OCI-LY3 (cell line): ENCODE results near the gene CHD9.

ENCODE experiments used
- EZH2phosphoT487 ChIP-seq: fragments of 200-600 bp; shearing (Covaris generic); IDR thresholded peaks from 2 replicates; pipeline ENCODE4 v1.6.1; 2018; ENCODE audit warnings: antibody characterized with exemption, mixed run types, low read depth
- TF ChIP-seq, protein P1 (sequence below): fragments of 200-600, 300-600 bp; sonication (generic); IDR thresholded peaks from 2 replicates; pipeline ENCODE4 v1.5.1; 2014; ENCODE audit warnings: antibody characterized with exemption, low read length, low read depth

DNA sequence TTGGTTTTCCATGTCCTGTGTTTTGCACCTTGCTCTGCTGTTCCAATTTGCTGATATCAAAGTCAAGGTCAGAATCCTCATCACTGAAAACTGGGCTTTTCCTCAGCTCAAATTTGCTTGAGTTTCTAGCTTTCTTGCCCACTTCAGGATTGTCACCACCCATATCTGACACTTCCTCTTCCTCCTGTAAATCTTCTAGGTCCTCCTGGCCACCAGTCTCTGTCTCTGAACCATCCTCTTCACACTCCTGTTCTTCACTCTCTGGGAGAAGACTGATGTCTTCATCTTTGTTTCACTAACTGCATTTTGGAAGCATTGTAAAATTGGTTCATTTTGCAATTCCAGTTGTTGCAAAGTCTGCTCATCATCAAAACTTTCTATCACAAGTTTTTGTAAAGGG, 316.0 kb downstream of the CHD9 start:
- TF ChIP-seq, protein P1, sequence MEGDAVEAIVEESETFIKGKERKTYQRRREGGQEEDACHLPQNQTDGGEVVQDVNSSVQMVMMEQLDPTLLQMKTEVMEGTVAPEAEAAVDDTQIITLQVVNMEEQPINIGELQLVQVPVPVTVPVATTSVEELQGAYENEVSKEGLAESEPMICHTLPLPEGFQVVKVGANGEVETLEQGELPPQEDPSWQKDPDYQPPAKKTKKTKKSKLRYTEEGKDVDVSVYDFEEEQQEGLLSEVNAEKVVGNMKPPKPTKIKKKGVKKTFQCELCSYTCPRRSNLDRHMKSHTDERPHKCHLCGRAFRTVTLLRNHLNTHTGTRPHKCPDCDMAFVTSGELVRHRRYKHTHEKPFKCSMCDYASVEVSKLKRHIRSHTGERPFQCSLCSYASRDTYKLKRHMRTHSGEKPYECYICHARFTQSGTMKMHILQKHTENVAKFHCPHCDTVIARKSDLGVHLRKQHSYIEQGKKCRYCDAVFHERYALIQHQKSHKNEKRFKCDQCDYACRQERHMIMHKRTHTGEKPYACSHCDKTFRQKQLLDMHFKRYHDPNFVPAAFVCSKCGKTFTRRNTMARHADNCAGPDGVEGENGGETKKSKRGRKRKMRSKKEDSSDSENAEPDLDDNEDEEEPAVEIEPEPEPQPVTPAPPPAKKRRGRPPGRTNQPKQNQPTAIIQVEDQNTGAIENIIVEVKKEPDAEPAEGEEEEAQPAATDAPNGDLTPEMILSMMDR, result no peak
- no peak for TF ChIP-seq EZH2phosphoT487
